Tongue (tissue), 2 donors: ENCODE data around the gene GNE. TPM values are rescaled to one million over a fixed set of nuclear protein-coding genes. Genes with fewer than 3 reads are reported as not detected.
A peak's percentile ranks its signal among the peaks of the same experiment; 100 is the strongest.
"Not testable (repeated sequence)": the region's sequence is repeated elsewhere in the genome, so short reads cannot be mapped to it uniquely, and the experiment has no call there.

Experiments
- DNase-seq: peaks from one replicate; pipeline ENCODE4 v3.0.0-alpha.2; 2015
- total RNA-seq: library from RNA; depleted of rRNA; stranded (reverse); fragments of >200 nt; gene quantifications from one replicate; pipeline ENCODE4 v1.2.3, GENCODE V29; 2014

GNE gene
- 33.1 TPM for total RNA-seq

GRCh38 chr9:36258208-36258995 lies at the start of gene GNE:
Gene GNE (minus strand): TSS chr9:36258448. CDS start chr9:36249355, 9,093 bp downstream.
- peak; percentile 99 for DNase-seq

- DNase-seq, result peak; percentile 38
These were observed 48.4 kb upstream of the GNE start for GRCh38 chr9:36306471-36307306.

- not testable (repeated sequence) for DNase-seq
These were observed 46.1 kb upstream of the GNE start for GRCh38 chr9:36304366-36304765.

GRCh38 chr9:36301227-36301626 lies 43.0 kb upstream of the GNE start:
- no peak for DNase-seq

GRCh38 chr9:36298566-36298965 lies 40.3 kb upstream of the GNE start:
- no peak for DNase-seq

- no peak for DNase-seq
These were observed 39.5 kb upstream of the GNE start for GRCh38 chr9:36297798-36298197.

GRCh38 chr9:36294996-36295395 lies 36.7 kb upstream of the GNE start:
- not testable (repeated sequence) for DNase-seq

GRCh38 chr9:36293918-36294317 lies 35.7 kb upstream of the GNE start:
- DNase-seq, result no peak

- DNase-seq, result no peak
These were observed 34.9 kb upstream of the GNE start for GRCh38 chr9:36293171-36293570.

- no peak for DNase-seq
These were observed 34.4 kb upstream of the GNE start for GRCh38 chr9:36292641-36293040.

- DNase-seq, result no peak
These were observed 32.7 kb upstream of the GNE start for GRCh38 chr9:36290996-36291395.

GRCh38 chr9:36289836-36290435 lies 31.7 kb upstream of the GNE start:
- DNase-seq, result no peak

GRCh38 chr9:36288070-36288469 lies 29.8 kb upstream of the GNE start:
- no peak for DNase-seq

- no peak for DNase-seq
These were observed 28.1 kb upstream of the GNE start for GRCh38 chr9:36286388-36286787.

GRCh38 chr9:36284226-36284625 lies 26.0 kb upstream of the GNE start:
- no peak for DNase-seq

- DNase-seq, result no peak
These were observed 24.0 kb upstream of the GNE start for GRCh38 chr9:36282275-36282674.

GRCh38 chr9:36280989-36281388 lies 22.7 kb upstream of the GNE start:
- no peak for DNase-seq

- DNase-seq, result no peak
These were observed 20.0 kb upstream of the GNE start for GRCh38 chr9:36278243-36278642.

GRCh38 chr9:36276781-36277181 lies 18.5 kb upstream of the GNE start:
- DNase-seq, result peak; percentile 85

GRCh38 chr9:36276254-36276653 lies 18.0 kb upstream of the GNE start:
- no peak for DNase-seq

- DNase-seq, result no peak
These were observed 16.8 kb upstream of the GNE start for GRCh38 chr9:36275060-36275459.

- not testable (repeated sequence) for DNase-seq
These were observed 15.1 kb upstream of the GNE start for GRCh38 chr9:36273354-36273753.

- DNase-seq, result no peak
These were observed 9.8 kb upstream of the GNE start for GRCh38 chr9:36268007-36268427.
